G401.6 (cell line): ENCODE data around the gene PRDX2.

Source experiments
- FAIRE-seq: peaks from 2 replicates; lab custom pipeline; 2012; peaks lifted over from hg19 to GRCh38; lab: Jason Lieb, UNC

Gene PRDX2

DNA sequence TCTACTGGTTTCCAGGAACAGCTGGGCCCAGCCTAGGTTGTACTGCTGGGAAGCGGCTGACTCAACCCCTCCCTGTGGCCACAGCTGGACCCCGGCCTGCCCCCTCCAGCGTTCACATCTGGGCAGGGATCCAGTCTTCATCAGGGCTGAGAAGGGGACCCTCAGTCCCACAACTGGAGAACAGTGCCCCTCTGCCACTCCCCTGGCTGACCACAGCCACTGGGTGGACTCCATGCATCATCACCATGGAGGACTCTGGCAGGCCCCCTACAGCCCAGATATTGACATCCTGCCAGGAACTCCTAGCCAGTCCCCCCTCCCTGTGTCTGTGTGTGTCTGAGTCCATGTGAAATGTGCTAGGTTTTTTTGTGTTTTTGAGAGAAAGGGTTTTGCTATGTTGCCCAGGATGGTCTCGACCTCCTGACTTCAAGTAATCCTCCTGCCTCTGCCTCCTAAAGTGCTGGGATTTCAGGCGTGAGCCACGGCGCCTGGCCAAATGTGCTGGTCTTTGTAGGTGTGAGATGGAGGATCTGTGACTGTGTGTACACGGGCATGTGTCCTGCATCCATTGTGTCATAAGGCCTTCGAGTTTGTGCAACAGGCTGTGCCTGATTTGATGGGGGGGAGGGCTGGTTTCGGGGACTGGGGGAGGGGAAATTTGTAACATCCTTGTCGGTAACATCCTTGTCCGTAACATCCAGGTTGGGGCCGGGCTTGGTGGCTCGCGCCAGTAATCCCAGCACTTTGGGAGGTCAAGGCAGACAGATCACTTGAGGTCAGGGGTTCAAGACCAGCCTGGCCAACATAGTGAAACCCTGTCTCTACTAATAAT is 22.2 kb downstream of the PRDX2 start:
- no peak for FAIRE-seq

DNA sequence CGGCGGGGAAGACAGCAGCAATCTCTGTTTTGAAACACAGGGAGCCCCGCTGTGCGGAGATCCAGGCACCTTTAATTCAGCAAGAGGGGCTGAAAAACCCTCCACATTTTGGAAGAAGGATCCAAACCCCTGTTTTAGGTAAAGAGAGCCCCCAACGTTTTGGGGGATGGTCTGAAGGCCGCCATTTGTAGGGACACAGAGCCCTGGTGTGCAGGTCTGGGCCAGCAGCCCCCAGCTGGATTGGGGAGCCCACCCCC is 22.8 kb downstream of the PRDX2 start:
- FAIRE-seq, result no peak

DNA sequence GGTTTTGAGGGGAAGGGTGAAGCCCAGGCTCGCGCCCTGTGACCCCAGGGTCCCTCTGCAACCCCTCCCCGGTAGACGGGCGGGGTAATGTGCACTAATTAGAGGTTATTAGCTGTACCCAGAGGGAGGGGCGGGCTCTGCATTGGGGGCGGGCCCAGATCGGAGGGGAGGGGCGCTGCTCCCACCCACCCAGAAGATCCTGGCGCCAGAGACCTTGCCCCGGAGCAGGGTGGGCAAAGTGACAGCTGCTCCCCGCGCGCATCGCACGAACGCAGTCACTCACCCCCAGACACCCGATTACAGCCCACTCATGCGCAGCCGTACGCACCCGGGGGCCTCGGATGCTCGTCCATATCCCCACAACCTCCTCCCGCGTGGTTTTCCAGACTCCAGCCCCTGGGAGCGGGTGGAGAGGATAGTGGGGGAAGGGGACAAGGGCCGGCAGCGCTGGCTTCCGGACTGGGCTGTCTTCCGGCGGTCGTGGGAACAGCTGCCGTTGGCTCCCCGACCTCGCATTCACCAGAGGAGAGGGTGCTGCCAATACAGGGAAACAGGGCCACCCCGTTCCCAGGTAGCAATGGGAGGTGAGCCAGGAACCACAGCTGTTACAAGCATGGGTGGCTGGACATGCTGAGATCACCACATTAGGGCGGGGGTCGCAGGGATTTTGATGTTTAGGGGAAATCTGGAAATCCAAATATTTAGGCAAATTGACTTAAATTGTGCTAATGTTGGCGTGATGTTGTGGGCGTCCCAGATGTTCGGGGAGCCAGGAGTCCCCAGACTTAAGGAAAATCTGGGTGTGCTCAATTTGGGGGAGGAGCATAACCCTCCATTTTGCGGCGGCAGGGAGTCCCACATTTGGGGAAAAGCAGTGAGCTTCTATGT is 23.3 kb downstream of the PRDX2 start:
- no peak for FAIRE-seq

DNA sequence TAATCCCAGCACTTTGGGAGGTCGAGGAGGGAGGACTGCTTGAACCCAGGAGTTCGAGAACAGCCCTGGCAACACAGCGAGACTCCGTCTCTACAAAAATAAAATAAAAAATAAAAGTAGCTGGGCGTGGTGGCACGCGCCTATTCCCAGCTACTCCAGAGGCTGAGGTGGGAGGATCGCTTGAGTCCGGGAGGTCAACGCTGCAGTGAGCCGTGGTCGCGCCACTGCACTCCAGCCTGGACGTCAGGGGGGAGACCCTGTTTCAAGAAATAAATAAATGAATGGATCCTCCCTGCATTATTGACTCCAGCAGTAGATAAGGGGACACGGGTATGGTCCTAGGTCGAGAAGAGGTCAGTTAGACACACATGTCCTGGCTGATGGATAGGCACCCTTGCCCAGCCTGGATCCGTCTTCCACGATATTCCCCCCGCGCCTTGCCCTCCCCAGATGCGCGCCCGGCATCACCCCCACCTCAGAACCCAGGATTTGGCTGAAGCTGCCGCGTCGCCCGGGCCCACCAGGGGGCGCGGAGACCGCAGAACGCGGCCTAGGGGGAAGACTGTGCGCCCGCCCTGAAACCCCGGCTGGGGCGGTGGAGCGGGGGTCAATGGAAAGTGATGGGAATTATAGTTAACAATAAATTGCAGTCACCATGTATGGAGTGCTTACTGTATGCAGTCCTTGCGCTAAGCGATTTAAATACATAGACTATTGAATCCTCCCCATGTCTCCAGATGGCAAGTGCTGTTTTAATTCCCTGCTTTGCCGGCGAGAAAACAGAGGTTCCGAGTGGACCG is 24.2 kb downstream of the PRDX2 start:
- peak; percentile 63 for FAIRE-seq

DNA sequence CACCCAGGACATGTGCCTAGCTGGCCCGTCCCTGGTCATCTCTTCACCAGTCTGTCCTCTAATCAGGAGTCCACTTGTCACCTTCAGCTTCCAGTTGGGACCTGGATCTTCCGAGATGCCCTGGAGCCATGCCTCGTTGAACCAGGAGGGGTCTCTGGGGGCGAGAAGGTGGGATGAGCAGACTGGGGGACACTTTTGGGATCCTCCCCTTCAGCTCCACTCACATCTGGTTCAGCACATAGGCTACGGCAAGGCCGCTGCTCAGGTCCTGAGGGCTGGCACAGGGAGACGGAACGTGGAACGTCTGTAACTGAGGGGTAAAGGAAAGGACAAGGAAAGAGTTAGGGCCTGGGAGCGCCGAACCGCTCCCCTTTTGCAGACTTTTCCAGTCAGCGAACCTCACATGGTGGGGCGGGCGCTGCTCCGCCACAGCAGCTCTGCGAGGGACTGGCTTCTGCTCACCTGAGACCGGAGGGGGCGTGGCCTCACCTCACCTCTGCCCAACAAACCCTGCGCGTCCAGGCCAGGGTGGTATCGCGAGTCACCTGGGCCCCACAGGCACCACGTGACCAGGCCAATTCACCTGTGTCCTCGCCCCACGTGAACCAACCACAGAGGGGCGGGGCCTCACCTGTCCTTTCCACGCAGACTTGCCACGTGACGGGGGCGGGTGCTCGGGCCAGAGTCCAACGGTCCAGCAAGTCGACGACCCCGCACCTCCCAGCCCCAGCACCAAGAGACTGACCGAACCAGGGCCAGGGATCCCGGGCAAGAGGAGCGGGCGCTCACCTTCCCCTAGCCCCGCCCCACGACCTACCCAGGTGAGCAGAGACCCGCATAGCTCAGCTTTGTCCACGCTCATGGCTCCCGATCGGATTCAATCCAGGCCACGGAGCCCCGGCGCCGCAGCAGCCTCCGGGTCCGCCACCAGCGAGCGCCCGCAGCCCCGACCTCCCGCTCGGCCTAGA is 26.7 kb downstream of the PRDX2 start, which contains the start of gene HOOK2:
HOOK2 (minus strand) TSS at position 965 of the 968 bp plus-strand sequence; CDS start at position 862, 103 bp downstream.
- no peak for FAIRE-seq

DNA sequence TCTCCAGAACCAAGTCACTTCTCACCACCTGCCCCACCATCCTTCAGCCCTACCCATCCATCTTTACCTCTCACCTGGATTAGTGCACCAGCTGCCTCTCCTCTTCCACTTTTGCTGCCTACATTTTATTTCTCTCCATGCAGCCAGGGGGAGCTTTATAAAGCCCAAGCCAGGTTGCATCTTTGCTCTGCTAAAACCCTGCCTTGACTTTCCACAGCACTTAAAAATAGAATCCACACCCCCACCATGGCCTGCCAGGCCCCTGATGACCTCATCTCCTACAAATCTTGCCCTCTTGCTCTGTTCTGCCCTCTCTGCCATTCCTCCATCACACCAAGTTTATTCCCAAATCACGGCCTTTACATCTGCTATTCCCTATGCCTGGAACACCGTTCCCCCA is 28.0 kb downstream of the PRDX2 start:
- FAIRE-seq, result no peak

DNA sequence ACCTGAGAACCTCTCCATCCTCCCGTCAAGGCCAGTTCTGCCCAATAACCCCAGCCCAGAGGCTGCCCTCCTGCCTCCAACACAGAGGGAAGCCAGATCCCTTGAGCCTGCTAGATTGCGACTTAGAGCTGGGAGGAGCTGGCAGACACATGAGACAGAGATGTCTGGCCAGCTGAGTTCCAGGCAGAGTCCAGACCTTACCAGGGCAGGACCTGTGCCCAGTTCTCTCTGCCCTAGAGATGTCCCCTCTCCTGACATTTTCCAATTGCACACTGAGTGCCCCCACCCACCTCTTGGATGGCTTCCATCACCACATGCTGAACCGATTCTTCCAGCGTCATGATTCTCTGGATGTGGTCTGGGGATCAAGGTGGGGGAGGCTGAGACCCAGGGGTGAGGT is 29.3 kb downstream of the PRDX2 start:
- no peak for FAIRE-seq

DNA sequence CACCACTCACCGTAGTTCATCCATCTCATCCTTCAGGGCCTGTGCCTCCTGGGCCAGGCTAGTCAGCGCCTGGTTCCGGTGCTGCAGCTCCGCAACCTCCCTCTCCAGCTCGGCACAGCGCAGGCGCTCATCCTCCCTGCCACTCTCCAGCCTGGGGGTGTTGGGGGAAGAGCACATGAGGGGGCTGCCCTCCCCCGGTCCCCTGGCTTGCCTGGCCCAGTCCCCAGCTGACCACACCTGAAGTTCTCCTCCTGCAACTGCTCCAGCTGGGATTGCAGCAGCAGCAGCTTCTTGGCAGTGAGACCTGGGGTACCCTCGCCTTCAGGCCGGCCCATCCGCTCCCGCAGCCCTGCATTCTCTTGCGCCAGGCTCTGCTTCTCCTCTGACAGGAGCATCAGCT is 30.7 kb downstream of the PRDX2 start:
- no peak for FAIRE-seq

DNA sequence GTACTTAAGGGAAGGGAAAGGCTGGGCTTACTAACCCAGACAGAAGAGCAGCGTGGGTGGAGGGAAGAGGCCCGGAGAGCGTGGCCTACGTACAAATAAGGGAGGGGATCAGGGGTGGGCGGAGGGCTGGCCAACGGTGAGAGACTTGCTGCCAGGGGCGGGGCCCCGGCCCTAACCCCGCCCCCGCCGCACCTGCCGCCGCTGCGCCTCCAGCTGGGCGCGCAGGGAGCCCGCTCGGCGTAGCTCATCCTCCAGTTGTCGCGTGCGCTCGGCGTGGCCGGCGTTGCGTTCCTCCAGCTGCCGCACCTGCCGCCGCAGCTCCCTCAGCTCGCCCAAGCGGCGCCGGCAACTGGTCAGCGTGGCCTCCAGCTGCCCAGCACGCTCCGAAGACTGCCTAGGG is 31.9 kb downstream of the PRDX2 start:
- FAIRE-seq, result no peak

DNA sequence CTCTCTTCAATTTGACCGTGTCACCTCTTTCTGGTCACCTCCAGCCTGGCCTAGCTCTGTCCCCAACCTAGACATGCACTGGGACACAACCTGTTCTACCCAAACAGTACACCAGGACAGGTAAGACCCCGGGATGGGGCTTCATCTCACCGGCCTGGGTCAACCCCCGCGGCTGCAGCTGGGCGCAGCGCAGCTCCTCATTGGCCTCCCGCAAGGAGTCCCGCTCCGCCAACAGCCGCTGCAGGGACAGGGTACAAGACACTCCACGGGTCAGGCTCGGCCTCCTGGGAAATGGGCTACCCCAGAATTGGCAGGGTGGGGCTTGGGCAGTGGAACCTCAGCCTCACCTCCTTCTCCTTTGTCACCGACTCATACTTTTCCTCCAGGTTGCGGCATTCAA is 33.9 kb downstream of the PRDX2 start:
- no peak for FAIRE-seq

DNA sequence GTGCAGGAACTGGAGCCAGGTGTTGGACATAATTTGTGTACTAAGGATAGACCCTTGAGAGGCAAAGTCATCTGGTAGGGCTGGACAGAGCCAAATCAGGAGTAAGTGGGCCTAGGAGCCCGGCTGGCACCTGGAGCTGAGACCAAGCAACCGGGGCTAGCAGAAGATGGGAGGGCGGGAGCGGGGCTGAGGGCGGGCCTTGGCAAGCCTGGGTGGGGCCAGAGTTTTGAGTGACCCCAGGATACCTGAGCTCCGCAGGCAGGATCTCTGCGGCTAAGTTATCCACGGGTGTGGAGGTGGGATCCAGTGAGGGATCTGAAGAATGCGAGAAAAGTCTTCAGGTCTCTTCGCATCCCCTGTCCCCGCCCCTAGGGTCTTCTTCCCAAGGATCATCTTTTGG is 34.5 kb downstream of the PRDX2 start:
- no peak for FAIRE-seq

DNA sequence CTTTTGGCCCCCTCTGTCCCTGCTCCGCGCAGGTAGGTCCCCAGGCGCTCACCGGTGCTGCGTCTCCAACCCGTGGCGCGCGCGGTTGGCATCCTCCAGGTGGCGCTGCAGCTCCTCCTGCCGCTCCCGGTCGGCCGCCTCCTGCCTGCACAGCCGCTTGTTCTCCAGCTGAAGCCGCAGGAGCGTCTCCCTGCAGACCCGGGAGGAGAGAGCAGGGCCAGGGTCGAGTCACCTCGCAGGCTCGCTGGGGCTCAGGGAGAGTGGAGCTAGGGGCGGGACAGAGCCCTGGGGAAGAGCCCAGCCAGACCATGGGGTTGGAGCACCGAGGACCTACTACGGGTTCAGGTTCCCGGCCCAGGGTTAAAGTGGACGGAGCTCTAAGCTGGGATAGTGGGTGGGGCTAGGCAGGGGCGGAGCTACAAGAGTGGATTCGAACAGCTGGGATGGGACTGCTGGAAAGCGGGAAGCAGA is 35.5 kb downstream of the PRDX2 start:
- no peak for FAIRE-seq

DNA sequence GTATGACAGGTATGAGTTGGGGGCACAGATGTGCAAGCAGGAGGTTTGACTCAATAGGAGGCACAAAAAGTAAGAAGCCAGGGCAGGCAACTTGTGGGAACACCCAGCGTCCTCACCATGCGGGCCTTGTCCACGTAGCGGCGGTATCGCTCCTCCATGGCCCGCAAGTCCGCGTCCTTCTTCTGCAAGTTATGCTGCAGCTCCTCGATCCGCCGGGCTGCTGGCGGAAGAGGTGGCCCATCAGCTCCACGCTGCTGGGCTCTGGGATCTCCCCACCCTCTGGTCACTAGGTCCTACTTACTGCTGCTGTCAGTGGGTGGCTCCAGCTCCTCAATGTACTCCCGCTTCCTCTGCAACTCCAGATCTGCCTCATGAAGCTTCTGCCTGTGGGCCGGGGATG is 36.9 kb downstream of the PRDX2 start:
- FAIRE-seq, result no peak

DNA sequence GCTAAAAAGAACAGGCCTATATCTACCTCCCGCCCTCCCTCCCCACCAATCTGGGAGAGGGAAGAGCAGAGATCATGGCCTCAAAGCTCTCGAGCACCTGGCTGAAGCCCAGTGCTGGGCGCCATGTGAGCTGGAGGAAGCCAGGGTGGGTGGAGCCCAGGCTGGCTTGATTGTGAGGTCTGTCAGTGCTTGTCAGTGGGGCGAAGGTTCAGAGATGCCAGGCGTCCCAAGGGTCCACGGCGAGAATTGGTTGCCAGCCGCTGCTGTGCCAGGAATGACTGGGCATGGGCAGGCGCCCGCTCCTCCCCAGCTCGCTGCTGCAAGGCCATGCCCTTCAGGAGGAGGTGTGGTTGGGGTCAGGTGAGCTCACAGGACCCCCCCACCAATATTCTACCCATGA is 38.5 kb downstream of the PRDX2 start:
- FAIRE-seq, result no peak

DNA sequence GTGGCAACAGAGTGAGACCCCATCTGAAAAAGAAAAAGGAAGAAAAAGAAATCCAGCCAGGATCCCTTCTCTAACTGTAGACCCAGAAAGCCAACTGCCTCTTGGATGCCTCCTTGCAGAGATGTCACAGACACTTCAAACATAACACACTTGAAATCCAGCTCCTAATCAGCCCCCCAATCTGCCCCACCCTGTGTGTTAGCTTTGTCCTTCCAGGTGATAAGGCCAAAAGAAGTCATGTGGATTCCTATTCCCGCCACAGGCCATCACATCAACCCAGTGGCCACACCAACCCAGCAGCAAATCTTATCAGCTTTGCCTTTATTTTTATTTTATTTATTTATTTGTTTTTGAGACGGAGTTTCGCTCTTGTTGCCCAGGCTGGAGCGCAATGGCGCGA is 41.9 kb downstream of the PRDX2 start:
- FAIRE-seq, result no peak

DNA sequence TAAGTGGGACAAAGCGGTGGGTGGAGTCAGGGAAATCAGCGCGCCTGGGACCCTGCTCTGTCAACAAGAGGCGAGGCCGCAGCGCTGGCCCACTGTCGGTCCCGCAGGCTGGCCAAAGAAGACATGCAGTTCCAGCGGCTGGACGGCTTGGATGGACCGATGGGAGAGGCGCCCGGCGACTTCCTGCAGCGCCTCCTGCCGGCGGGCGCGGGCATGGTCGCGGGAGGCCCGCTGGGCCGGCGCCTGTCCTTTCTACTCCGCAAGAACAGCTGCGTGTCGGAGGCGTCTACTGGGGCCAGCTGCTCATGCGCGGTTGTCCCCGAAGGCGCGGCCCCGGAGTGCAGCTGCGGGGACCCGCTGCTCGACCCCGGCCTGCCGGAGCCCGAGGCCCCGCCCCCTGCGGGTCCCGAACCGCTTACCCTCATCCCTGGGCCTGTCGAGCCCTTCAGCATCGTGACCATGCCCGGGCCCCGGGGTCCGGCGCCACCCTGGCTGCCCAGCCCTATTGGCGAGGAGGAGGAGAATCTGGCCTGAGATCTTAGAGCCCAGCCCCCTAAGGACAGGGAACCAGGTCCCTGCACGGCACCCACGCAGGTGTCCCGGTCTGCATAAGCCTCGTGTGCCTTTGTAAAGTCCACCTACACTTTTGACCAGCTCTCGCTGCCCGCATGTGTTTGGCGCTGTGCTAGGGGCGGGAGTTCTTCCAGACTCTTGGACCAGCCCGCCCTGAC is 43.9 kb downstream of the PRDX2 start:
- no peak for FAIRE-seq

DNA sequence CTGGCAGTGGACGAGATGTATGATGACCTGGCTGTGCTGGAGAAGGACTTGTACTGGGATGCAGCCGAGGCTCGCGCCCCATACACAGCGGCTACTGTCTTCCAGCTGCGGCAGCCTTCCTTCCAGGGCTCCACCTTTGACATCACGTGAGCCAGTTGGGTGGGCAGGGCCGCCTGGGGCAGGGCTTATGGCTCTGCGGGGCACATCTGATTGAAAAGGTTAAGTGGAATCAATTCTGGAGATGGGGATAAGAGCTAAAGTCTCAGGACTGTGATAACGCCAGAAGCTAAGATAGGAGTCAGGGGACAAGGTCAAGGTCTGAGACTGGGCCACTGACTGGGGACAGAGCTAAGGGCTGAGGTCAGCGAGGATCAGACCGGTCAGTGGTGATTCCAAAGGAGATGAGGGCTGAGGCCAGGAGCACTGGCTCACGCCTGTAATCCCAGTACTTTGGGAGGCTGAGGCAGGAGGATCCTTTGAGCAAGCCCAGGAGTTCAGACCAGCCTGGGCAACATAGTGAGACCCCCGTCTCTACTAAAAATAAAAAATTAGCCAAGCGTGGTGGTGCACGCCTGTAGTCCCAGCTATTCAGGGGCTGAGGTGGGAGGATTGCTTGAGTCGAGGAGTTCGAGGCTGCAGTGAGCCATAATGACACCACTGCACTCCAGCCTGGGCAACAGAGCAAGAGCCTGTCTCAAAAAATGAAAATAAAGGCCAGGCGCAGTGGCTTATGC is 45.3 kb downstream of the PRDX2 start:
- FAIRE-seq, result no peak

DNA sequence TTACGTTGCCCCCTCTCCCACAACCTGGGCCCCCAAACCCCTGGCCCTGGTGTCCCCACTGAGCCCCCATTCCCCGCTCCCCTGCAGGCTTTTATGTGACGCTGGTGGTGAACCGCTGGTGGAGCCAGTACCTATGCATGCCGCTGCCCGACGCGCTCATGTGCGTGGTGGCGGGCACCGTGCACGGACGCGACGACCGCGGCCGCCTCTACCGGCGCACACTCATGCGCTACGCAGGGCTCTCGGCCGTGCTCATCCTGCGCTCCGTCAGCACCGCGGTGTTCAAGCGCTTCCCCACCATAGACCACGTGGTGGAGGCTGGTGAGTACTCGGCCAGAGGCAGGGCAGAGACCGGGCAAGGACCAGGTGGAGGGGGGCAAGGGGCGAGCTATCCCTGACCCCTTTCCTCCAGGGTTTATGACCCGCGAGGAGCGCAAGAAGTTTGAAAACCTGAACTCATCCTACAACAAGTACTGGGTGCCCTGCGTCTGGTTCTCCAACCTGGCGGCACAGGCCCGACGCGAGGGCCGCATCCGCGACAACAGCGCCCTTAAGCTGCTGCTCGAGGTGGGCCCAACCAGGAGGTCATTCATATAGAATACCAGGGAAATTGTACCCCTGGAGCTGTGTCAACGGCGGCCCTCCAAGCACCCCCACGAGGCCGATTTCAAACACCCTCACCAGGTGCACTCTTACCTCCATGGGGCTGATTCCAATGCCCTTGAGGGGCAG is 47.0 kb downstream of the PRDX2 start:
- FAIRE-seq, result no peak

DNA sequence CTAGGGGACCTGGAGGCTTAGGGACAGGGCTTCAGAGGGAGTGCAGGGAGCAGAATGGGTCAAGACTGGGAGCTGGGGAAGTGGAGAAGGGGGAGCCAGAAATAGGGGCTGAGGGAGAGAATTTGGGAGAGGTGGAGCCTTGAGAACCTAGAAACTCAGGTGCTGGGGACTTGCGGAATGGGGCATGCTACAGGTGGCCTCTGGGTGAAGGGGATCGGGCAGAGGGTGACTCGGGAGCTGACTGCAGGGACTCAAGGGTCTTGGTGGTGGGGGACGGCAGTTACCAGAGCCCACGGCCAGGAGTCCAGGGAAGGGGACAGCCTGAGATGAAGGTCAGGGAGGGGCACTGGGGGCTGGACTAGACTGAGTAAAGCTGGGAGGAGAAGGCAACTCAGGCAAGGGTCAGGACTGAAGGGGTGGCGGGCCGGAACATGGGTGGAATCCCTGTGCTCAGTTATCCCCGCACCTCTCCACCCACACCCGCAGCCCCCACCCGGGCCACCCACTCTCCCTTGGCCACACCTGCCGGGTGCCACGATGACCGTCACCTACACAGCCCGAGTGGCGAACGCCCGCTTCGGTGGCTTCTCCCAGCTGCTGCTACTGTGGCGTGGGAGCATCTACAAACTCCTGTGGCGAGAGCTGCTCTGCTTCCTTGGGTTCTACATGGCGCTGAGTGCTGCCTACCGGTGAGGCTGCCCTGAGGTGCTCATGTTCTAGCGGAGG is 49.4 kb downstream of the PRDX2 start:
- FAIRE-seq, result no peak
